ENCODE data around the gene LY9. TPM values are rescaled to one million over a fixed set of nuclear protein-coding genes. Genes with fewer than 3 reads are reported as not detected.

The LY9 gene
- total and polyA plus RNA-seq, 4 donors, result 0.21 to 1.5 (median 0.63) TPM

- Histone ChIP-seq H3K9me3 (ENCODE audit: control insufficient read depth in 4 of 4, low read length in 3 of 4) (no peaks in the 10 kb centered on the region), H3K27me3 (ENCODE audit: control insufficient read depth in 4 of 4, insufficient read depth in 4 of 4, low read length in 3 of 4) (no peaks in the 10 kb centered on the region), H3K36me3 (ENCODE audit: control insufficient read depth in 4 of 4, insufficient read depth in 3 of 4, low read depth in 1 of 4, low read length in 3 of 4) (no peaks in the 10 kb centered on the region), H3K9ac (ENCODE audit: low read depth in 1 of 2, low read length in 2 of 2) (no peak overlapping the region), H3K4me1 (ENCODE audit: control insufficient read depth in 4 of 4, insufficient read depth in 4 of 4, low read length in 3 of 4) (no peaks in the 10 kb centered on the region), H3K4me3 (ENCODE audit: low read depth in 1 of 3, low read length in 3 of 3) (no peak overlapping the region), H3K27ac (ENCODE audit: low read depth in 1 of 2, low read length in 2 of 2) (no peak overlapping the region)
- WGBS, result 96% methylated on average over 8 of the region's 8 CpGs
- no peak for TF ChIP-seq HNF4A (conservative IDR thresholded peaks at IDR 0.05)
- DNase-seq (ENCODE audit: low spot score), result no peak
Observed at GRCh38 chr1:160814856-160815255, 18.9 kb downstream of the LY9 start.

GRCh38 chr1:160818207-160818937 is 22.4 kb downstream of the LY9 start:
- Histone ChIP-seq H3K36me3 (ENCODE audit: control insufficient read depth in 4 of 4, insufficient read depth in 3 of 4, low read depth in 1 of 4, low read length in 3 of 4) (no peaks in the 10 kb centered on the region), H3K9ac (ENCODE audit: low read depth in 1 of 2, low read length in 2 of 2) (no peak overlapping the region), H3K27me3 (ENCODE audit: control insufficient read depth in 4 of 4, insufficient read depth in 4 of 4, low read length in 3 of 4) (no peaks in the 10 kb centered on the region), H3K4me3 (ENCODE audit: low read depth in 1 of 3, low read length in 3 of 3) (no peak overlapping the region), H3K9me3 (ENCODE audit: control insufficient read depth in 4 of 4, low read length in 3 of 4) (no peaks in the 10 kb centered on the region), H3K27ac (ENCODE audit: low read depth in 1 of 2, low read length in 2 of 2) (no peak overlapping the region), H3K4me1 (ENCODE audit: control insufficient read depth in 4 of 4, insufficient read depth in 4 of 4, low read length in 3 of 4) (no peaks in the 10 kb centered on the region)
- no peak for TF ChIP-seq RAD21 (IDR thresholded peaks at IDR 0.05)
- TF ChIP-seq CTCF (IDR thresholded peaks at IDR 0.05; ENCODE audit: low read depth, low read length, missing input control), result no peak
- no peak for TF ChIP-seq YY1 (IDR thresholded peaks at IDR 0.05)
- no peak for TF ChIP-seq MAX (IDR thresholded peaks at IDR 0.05)
- TF ChIP-seq GABPA (IDR thresholded peaks at IDR 0.05 in 1 of 2, conservative IDR thresholded peaks at IDR 0.05 in 1 of 2), result no peak
- TF ChIP-seq FOXA1 (IDR thresholded peaks at IDR 0.05), result no peak
- no peak for TF ChIP-seq RXRA (IDR thresholded peaks at IDR 0.05)
- TF ChIP-seq EGR1 (IDR thresholded peaks at IDR 0.05; ENCODE audit: low read depth in 2 of 2), result no peak
- no peak for TF ChIP-seq TAF1 (conservative IDR thresholded peaks at IDR 0.05)
- TF ChIP-seq HNF4A (conservative IDR thresholded peaks at IDR 0.05), result no peak
- TF ChIP-seq REST (IDR thresholded peaks at IDR 0.05), result no peak
- no peak for TF ChIP-seq SP1 (IDR thresholded peaks at IDR 0.05)
- no peak for TF ChIP-seq HNF4G (IDR thresholded peaks at IDR 0.05)
- no peak for DNase-seq (ENCODE audit: low spot score)
- WGBS, result 69% methylated on average over 9 of the region's 9 CpGs
